GM19240 (cell line): Measurements from ENCODE around the gene TOX4.
"Not testable (repeated sequence)": the region's sequence is repeated elsewhere in the genome, so short reads cannot be mapped to it uniquely, and the experiment has no call there.

Experiments
- DNase-seq: peaks from one replicate; pipeline ENCODE4 v3.0.0; 2011; ENCODE audit warnings: low spot score; ENCODE audit not compliant: insufficient read length

Gene TOX4

DNA sequence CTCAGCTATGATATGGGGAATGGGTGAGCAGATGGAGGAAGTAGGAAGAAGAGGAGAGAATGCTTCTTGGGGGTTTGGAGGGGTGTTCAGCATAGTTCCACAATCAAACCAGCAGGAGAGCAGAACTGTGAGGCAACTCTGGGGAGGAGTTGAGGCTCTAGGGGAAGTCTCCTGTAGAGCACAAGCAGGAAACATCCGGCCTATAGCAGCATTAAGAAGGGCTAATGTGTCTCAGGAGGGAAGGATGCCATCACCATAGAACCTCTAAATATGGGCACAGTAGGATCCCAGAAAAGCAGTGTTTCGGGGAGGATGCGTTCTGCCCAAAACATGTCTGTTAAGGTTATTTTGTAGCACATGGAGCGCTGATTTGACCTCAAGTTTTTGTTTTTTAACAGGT is 57.6 kb downstream of the TOX4 start:
- DNase-seq = no peak

DNA sequence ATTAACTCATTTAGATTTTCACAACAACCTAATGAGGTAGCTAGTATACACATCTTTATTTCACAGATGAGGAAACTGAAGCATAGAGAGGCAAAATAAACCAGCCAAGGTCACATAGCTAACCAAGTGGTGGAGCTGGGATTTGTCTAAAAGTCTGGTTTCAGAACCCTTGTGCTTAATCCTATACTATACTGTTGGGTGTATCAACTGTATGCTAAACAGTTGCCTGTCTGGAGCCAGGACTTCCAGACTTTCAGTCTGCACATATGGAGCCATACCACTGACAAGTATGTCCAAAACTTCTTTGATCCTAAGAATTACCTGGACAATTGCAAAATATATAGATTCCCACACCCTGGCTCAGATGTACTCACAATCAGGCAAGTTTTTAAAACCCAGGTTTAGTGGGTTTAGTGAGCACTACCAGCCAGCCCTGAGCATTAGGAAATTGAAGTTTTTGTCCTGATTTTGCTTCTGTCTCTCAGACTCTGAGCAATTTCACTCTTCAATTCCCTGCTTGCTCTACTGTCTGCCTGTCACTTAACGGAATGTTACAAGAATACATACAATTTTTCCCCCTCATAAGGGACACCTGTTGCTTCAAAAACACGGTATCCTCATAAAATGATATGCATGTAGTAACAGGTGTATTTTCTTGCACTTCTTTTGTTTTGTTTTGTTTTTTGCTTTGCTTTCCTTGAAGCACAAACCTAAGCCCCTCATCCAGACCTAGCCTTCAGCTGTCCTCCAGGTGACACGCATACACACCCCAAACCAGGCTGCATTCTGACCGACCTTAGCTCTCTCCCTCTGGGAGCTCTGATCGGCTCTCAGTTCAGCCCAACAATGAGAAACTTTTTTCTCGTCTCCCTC is 58.8 kb downstream of the TOX4 start:
- no peak for DNase-seq

DNA sequence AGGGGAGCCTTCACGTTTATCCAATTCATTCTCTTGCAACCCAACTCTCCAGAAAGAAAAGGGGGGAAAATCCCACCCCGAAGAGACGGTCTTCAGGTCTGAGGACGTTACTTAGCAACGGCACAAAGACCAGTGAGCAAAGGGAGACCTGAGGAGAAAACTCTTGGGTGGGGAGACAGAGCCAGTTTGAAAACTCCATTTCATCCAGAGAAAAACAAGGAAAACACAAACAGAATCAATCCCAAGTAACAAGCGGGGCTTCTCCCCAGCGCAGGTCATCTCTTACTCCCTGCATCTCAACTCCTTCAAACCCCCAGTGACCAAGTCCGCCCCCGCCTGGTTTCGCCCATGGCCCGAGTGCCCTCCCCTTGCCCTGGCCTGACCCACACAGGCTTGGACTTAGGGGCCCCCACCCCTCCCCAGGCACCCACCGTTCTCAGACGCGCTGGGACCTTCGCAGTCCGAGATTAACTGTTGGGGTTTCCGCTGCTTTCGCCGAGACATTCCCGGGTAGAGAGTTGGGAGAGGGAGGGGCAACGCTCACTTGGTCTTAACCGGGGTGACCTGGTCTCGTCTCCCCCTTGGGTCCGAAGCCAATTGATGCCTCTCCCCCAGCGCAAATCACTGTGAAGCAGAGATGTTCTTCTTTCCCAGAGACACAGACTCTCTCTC is 59.6 kb downstream of the TOX4 start:
- no peak for DNase-seq

DNA sequence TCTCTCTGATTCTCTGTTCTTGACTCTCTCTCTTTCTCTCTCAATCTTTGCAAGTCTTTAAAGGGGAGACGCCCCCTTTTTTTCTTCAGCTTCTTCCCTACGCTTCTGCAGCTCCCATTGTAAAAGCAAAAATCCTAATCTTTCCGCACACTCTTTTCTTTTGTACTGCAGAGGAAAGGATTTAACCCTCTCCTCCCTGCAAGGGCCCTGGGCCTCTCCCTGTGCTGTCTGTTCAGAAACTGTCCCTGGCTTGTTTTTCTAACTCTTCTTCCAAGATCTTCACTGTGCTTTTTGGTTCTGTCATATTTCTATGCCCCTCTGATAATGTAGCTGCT is 60.1 kb downstream of the TOX4 start:
- no peak for DNase-seq

DNA sequence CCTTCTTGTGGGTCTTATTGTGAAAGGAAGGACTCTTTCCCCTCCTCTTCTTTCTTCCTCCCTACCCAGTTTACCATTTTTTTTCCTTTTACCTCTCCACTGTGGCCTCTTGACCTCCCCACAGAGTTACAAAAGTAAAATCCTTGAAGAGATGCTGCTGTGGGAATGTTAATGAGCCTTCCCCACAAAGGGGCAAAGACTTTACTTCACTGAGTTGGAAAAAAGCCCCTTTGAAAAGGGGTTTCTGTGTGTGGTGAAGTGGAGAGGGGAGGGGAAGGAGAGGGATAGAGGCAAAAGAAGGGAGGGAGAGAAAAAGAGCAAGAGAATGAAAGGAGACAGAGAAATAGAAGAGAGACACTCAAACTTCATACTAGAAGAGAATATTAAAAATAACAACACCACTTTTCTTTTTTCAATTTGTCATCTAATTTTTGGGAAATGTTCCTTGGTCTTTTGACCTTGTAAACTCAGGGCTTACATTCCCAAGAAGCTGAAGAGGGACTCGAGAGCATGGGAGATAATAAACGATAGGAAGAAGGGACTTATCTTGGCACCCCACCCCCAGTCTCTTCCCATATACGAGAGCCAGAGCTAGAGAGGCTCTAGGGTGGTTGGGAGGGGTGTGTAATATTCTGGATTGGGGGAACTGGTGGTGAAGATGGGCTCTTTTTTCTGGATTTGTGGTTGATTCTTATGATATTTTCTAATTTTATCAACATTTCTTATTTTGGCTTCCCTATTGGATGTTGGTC is 62.4 kb downstream of the TOX4 start:
- DNase-seq = no peak

DNA sequence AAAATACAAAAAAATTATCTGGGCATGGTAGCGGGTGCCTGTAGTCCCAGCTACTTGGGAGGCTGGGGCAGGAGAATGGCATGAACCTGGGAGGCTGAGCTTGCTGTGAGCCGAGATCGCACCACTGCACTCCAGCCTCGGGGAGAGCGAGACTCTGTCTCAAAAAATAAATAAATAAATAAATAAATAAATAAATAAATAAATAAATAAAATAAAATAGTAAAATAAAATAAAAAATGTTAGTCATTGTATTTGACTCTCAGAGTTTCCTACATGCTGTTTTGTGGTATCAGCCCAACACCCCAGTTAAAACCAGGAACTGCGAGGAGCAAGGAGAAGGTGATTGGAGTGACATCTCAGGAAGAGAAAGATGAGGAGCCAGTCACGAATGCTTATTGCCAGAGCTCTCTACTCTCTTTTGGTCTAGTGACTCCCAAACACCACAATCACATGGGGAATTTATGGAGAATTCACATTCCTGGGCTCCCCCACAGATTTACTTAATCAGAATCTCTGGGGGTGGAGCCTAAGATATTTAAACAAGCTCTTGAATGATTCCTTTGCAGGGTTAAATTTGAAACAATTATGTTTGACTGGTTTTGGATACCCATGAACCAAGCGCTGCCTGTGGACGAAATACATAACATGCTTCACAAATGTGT is 64.5 kb downstream of the TOX4 start:
- no peak for DNase-seq

DNA sequence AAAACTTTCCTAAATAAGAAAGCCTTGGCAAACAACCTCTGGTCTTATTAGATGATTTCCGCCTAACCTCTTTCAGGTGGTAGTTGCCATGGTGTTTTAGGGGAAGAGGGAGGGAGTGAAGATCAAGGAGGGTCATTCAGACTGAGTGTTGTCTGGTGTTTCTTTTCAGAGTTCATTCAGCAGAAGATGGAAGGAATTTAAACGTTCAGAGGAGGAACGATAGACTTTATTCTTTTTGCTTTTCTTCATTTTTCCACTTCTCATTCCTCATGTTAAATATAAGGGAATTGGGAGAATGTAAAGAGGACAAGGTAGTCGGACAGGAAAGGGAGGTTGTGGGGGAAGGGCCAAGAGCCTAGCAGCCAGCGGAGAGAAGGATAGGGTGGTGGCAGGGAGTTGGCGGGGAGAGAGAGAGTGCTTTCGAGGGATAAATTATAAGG is 66.5 kb downstream of the TOX4 start:
- no peak for DNase-seq

DNA sequence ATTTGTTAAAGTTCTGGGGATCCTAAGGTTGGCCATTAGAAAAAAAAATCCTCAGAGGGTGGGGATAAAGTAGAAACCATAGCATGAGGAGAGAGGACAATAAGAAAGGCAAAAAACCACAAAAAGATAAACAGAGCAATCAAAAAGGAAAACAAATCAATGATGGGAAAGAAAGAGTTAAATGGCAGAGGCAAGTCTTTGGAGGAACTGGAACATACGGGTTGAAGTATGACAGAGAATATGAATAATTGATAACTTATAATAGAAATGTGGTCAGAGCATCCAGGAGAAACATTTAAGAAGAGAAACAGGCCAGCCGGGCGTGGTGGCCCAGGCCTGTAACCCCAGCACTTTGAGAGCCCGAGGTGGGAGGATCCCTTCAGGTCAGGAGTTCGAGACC is 67.0 kb downstream of the TOX4 start:
- DNase-seq = no peak

DNA sequence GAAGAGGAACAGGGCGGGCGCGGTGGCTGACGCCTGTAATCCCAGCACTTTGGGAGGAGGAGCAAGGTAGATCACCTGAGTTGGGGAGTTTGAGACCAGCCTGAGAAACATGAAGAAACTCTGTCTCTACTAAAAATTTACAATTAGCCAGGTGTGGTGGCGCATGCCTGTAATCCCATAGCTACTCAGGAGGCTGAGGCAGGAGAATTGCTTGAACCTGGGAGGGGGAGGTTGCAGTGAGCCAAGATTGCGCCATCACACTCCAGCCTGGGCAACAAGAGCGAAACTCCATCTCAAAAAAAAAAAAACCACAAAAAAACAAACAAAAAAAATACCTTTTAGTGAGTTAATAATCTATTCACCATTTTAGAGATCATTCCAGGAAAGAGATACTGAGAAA is 67.6 kb downstream of the TOX4 start:
- DNase-seq = not testable (repeated sequence)
